Activated CD4-positive, alpha-beta T cell treated with anti-CD3 and anti-CD28 coated beads, Interleukin-2, Interleukin-4, amounts not matched to agents 100 ng/mL and 50 ng/mL, durations not matched to agents 16 hours and 8 hours (primary cell): Measurements from ENCODE around the gene GNA14.
A peak's percentile ranks its signal among the peaks of the same experiment; 100 is the strongest.

Experiments used
- DNase-seq: peaks from one replicate; pipeline ENCODE4 v3.0.0-alpha.2; 2020; ENCODE audit warnings: low spot score

The GNA14 gene

DNA sequence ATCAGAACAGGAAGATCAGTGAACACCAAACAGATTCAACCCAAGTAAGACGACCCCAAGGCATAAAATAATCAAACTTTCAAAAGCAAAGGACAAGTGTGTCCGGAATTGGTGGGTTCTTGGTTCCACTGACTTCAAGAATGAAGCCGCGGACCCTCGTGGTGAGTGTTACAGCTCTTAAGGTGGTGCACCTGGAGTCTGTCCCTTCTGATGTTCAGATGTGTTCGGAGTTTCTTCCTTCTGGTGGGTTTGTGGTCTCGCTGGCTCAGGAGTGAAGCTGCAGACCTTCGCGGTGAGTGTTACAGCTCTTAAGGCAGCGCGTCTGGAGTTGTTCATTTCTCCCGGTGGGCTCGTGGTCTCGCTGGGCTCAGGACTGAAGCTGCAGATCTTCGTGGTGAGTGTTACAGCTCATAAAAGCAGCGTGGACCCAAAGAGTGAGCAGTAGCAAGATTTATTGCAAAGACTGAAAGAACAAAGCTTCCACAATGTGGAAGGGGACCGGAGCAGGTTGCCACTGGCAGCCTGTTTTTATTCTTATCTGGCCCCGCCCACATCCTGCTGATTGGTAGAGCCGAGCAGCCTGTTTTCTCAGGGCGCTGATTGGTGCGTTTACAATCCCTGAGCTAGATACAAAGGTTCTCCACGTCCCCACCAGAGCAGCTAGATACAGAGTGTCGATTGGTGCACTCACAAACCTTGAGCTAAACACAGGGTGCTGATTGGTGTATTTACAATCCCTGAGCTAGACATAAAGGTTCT, 158.5 kb downstream of the GNA14 start:
- DNase-seq, result peak; percentile 15

DNA sequence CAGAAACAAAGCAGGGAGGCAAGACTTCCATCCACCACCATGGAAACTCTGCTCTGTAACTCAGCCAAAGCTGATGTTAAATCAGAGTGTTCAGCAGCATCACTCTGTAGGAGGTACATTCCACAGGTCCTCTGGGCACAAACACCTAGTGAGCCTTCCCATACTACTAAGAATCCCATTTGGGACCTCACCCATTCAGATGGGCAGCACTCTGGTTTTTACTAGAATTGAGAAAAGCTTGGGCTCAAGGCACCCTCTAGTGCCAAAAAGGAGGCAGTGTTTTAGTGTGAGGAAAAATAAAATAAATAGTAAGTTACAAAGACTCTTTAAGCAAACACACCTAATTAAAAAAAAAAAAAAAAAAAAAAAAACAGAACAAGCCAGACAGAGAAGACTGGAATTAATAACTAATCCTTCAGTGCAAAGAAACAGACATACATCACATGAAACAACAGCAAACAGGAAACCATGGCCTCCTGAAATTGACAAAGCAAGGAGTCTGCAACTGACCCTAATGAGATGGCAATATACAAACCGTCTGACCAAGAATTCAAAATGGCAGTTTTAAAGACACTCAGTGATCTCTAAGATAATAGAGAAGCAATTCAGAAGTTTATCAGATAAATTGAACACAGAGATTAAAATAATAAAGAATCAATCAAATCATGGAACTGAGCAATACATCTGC, 159.5 kb downstream of the GNA14 start:
- peak; percentile 41 for DNase-seq

DNA sequence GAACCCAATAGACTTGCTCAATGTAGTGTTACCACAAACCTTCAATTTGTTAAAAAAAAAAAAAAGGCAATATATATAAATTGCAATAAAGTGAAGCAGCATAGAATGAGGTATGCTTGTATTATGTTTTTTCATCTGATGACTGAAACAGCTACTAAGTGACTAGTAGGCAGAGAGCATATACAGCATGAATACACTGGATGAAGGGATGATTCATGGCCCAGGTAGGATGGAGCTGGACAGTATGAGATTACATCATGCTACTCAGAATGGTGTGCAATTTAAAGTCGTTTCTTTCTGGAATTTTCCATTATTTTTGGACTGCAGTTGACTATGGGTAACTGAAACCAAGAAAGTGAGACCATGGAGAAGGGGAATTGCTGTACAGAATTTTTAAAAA, 161.2 kb downstream of the GNA14 start:
- peak; percentile 27 for DNase-seq

DNA sequence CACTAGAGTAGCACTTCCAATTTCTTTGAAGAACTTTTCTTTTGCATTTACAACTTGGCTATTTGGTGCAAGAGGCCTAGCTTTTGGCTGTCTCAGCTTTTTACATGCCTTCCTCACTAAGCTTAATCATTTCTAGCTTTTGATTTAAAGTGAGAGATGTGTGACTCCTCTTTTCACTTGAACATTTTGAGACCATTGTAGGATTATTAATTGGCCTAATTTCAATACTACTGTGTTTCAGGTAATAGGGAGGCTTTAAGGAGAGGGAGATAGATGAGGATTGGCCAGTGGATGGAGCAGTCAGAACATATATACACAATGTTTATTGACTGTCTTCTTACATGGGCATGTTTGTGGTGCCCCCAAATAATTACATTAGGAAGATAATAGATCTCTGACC, 161.7 kb downstream of the GNA14 start:
- peak; percentile 36 for DNase-seq

DNA sequence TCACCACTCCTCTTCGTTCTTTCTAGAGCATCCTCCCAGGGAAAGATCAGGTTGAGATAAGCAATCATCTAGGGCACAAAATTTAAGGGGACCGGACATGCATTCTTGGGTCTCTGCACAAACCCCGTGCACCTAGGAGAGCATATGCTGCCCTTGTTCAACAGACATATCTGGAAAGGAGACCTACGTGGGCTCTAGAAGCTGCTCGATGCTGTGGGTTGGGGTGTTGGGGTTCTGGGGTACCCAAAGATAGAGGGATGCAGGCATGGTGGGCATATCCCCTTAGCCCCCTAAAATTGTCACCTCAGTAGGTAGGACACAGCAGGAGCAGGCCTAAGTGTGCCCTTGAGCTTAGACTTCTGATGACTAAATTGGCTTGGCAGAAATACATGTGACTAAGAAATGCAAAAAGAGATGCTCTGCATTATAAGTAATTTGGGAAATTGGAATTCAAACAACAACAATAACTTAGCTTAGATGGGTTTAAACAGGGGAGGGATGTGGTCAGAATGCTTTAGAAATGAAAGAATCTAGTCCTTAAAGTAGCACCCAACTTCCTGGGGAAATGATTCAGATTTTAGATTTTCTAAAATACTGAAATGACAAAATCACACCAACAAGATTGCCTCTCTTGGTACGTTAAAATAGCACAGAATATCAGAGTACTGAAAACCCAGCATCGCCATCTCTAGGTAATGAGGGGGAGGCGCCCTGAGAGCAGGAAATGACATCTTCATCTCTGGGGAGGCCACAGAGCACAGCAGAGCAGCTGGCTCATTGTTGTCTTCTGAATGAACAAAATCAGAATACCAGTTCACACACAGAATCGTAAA, 172.3 kb downstream of the GNA14 start:
- DNase-seq, result peak; percentile 90

DNA sequence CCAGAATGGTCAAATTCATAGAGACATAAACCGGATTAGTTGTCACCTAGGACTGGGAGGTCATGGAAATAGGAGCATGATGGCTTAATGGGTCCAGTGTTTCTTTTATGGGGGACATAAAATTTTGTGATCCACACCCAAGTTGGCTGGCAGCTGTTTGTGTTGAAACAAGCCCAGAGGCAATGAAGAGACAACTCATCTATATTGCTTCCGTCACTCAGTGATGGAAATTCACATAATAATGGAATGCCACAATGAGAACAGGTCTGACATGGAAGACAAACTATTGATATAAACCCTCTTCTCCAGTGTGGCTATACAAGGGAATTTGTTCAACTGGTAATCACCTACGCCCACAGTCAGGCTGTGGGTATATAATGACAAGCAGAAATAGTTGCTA, 173.2 kb downstream of the GNA14 start:
- DNase-seq, result no peak

DNA sequence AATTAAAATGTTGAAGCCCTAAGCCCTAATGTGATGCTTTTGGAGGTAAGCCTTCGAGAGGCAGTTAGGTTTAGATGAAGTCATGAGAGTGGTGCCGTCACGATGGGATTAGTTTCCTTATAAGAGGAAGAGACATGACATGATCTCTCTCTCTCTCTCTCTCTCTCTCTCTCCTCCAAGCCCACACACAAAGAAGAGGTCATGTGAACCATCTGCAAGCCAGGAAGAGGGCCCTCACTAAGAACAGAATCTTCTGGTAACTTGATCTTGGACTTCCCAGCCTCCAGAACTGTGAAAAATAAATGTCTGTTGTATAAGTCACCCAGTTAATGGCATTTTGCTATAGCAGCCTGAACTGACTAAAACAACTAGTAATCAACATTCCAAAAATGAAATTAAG, 175.5 kb downstream of the GNA14 start:
- DNase-seq, result no peak

DNA sequence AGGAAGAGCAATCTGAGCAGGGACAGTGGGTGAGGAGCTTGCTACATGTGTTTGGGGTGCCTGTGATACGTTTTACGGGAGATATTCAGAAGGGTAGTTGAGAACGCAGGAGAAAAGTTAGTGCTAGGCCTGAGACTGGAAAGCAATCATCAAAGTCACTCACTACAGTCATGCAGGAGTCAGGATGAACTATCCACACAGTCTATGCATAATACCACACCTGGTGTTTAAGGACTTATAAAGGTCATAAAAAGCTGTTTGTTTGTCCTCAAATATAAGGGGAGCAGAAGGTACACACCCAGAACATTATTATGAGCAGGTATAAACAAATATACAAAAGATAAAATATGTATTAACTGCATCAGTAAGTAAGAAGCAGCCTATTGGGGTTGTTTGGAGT, 176.6 kb downstream of the GNA14 start:
- DNase-seq, result no peak

- DNase-seq, result no peak
Observed at GRCh38 chr9:77469515-77470231, 178.4 kb downstream of the GNA14 start.

GRCh38 chr9:77464661-77465060, 183.5 kb downstream of the GNA14 start:
- no peak for DNase-seq

DNA sequence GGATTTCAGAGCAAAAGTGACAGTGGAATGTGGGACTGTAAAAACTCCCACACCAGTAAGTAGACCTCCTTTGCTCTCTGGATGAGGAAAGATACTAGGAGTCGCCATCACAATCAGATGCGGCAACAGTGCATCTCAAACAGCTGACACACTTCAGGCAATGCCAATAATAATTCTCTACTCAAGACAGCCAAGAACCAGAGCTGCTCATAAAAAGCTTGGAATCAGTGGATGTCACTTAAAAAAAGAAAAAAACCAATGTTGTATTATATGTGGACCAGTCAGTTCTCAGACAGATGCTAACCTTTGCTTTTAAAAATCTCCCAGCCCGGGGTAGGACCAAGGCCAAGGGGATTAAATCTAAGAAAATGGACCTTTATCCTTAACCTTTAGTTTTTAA, 185.0 kb downstream of the GNA14 start:
- no peak for DNase-seq

DNA sequence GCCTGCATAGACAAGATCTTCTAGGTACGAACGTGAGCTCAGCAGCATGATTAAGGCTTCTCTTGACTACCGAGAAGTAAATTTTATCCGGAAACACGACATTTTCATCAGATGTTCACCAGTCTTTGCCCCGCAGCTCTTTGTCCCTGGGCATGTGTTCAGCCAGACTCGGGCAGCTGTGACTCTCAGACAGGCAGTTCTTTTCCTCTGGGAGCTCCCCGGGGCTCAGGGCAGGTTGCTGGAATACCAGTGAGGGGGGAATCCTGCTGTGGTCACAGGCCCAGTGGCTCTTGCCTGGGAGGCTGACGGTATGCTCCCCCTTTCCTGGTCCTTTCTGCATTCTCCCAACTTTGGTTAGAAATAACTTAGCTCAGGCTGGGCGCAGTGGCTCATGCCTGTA, 186.1 kb downstream of the GNA14 start:
- DNase-seq, result no peak

- no peak for DNase-seq
Observed at GRCh38 chr9:77460938-77461337, 187.2 kb downstream of the GNA14 start.

DNA sequence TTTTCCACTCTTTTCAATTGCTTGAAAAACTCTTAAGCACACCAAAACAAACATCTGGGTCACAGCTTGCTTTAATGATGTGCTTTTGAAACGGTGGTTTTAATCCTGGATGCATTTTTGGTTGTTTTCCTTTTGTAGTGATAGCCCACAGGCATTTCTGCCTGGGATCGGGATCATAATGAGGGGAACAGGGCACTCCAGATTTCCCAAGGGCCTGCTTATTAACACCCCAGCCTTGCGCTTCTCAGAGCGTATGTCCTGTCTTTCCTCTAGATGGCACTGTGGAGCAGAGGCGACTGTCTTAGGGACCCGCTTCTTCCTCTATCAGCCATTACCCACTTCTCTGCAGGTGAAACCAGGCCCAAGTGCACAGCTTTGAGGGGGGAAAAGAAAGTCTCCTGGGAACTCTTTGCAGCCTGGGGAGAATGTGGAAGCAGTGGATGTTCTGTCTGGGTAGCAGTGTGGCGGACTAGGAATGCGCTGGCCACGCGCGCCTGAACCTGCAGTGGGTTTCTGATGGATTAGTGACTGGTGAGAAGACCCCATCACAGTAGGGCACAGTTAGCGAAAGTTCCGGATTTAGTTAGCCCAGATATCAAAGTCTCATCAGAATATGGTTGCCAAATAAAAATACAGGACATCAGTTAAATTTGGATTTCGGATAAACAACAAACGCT, 190.1 kb downstream of the GNA14 start:
- DNase-seq, result peak; percentile 83

- DNase-seq, result peak; percentile 90
Observed at GRCh38 chr9:77456829-77457437, 191.2 kb downstream of the GNA14 start.

GRCh38 chr9:77455312-77455927, 192.7 kb downstream of the GNA14 start:
- peak; percentile 40 for DNase-seq

DNA sequence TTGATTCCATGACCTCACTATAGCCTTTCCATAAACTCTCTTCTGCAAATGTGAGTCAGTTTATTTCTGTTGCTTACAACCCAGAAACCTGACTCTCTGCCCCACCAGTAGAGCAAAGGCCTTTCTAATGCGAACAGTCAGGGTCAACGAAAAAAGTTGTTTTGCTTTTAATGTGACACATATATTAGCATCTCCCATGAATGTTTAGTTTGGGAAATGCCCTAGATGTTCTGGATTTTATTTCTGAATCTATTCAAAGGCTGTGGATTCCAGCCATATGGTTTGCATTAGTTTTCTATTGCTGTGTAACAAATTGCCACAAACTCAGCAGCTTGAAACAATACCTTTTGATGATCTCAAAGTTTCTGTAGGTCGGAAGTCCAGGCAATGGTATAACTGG, 193.5 kb downstream of the GNA14 start:
- no peak for DNase-seq

- DNase-seq, result no peak
Observed at GRCh38 chr9:77453825-77454647, 194.1 kb downstream of the GNA14 start.

- no peak for DNase-seq
Observed at GRCh38 chr9:77451507-77451906, 196.6 kb downstream of the GNA14 start.

DNA sequence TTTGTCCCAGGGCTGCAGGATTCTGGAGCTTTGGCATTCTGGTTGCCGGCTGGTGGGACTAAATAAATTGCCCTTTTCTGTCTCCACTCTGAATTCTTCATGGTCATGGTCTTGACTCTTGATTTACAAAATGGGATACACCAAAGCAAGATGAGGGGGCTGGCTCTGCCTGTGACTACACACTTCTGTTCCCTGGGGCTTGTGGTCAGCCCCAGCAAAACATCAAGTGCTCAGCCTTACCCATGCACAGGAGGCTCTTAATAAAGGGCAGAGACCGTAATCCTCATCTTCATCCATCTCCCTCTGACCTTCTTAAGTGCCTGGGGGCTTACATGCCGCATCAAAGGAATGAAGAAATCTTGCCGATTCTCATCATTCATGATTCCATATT, 198.0 kb downstream of the GNA14 start:
- DNase-seq, result no peak
